ENCODE results near the gene PLXDC2.

PLXDC2 gene

GRCh38 chr10:19971343-19972052 lies 155.3 kb downstream of the PLXDC2 start:
- H3K4me2 ChIP-seq (ENCODE audit: insufficient read depth, low read length) = no peak overlapping the region
- TF ChIP-seq CTCF (IDR thresholded peaks at IDR 0.05; ENCODE audit: borderline replicate concordance, extremely low read depth, low read length, poor library complexity, severe bottlenecking) (no peak), EZH2 (IDR thresholded peaks at IDR 0.05; ENCODE audit: borderline replicate concordance, low read depth, low read length, severe bottlenecking) (no peak)
- no peak overlapping the region for H3K27ac ChIP-seq (ENCODE audit: low read length)
- H4K20me1 ChIP-seq (ENCODE audit: insufficient read depth, low read length) = no peaks in the 10 kb centered on the region
- H3K4me1 ChIP-seq (ENCODE audit: insufficient read depth, low read length) = no peaks in the 10 kb centered on the region
- no peak overlapping the region for H2AFZ ChIP-seq (ENCODE audit: low read depth, low read length)
- H3K4me3 ChIP-seq (ENCODE audit: low read depth in 1 of 2, low read length in 2 of 2) = no peak overlapping the region
- H3K9ac ChIP-seq (ENCODE audit: low read depth, low read length) = no peak overlapping the region
- DNase-seq (no peak), ATAC-seq (ENCODE audit: insufficient read depth, low read depth) (no peak)
- H3K79me2 ChIP-seq (ENCODE audit: insufficient read depth, low read length) = no peaks in the 10 kb centered on the region
- H3K36me3 ChIP-seq (ENCODE audit: insufficient read depth, low read length) = no peaks in the 10 kb centered on the region
- no peaks in the 10 kb centered on the region for H3K9me3 ChIP-seq (ENCODE audit: insufficient read depth, low read length, severe bottlenecking)
- no peaks in the 10 kb centered on the region for H3K27me3 ChIP-seq (ENCODE audit: insufficient read depth, low read length, poor library complexity)

DNA sequence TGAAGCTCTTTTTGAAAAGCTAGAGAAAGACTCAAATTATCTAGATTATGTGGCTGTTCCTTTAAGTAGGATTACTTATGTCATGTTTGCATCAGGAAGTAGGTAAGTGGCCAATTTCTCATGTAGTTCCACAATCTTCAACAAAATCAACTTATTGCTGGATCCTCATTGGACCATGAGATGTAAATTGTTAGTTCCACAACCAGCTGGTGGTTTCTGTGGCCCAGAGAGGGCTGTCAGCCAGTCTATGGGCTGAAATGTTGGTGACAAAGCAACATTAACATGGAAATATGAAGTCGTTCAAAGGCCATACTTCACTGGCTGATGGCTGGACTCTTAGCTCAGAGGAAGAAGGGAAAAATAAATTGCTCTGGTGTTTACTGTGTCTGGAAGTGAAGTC lies 157.9 kb downstream of the PLXDC2 start:
- ATAC-seq (ENCODE audit: insufficient read depth, low read depth) = no peak
- TF ChIP-seq EZH2 (IDR thresholded peaks at IDR 0.05; ENCODE audit: borderline replicate concordance, low read depth, low read length, severe bottlenecking) (no peak), CTCF (IDR thresholded peaks at IDR 0.05; ENCODE audit: borderline replicate concordance, extremely low read depth, low read length, poor library complexity, severe bottlenecking) (no peak)
- Histone ChIP-seq H3K4me3 (ENCODE audit: low read depth in 1 of 2, low read length in 2 of 2) (no peak overlapping the region), H3K4me1 (ENCODE audit: insufficient read depth, low read length) (no peaks in the 10 kb centered on the region), H4K20me1 (ENCODE audit: insufficient read depth, low read length) (no peaks in the 10 kb centered on the region), H3K36me3 (ENCODE audit: insufficient read depth, low read length) (no peaks in the 10 kb centered on the region), H3K27me3 (ENCODE audit: insufficient read depth, low read length, poor library complexity) (no peaks in the 10 kb centered on the region), H3K9ac (ENCODE audit: low read depth, low read length) (no peak overlapping the region), H3K9me3 (ENCODE audit: insufficient read depth, low read length, severe bottlenecking) (no peaks in the 10 kb centered on the region), H3K4me2 (ENCODE audit: insufficient read depth, low read length) (no peak overlapping the region), H2AFZ (ENCODE audit: low read depth, low read length) (no peak overlapping the region), H3K27ac (ENCODE audit: low read length) (no peak overlapping the region), H3K79me2 (ENCODE audit: insufficient read depth, low read length) (no peaks in the 10 kb centered on the region)
- DNase-seq = no peak

DNA sequence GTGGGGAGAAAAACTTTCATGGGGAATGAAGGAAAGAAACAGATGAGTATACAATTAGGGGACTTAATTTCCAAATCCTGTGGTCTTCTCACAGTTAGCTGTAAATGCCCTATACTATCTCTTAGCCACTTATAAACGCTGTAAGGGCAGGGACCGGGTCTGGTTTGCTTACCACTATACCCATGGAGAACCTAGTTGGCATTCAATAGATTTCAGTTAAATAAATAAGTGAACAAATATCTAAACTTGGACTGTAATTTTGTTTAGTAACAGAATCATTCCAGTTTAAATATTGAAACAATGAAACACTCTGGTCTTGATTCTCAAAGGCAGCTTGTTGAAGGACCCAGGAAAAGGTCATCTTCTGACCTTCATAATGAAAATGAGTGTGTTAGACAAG lies 158.3 kb downstream of the PLXDC2 start:
- TF ChIP-seq EZH2 (IDR thresholded peaks at IDR 0.05; ENCODE audit: borderline replicate concordance, low read depth, low read length, severe bottlenecking) = no peak
- TF ChIP-seq CTCF (IDR thresholded peaks at IDR 0.05; ENCODE audit: borderline replicate concordance, extremely low read depth, low read length, poor library complexity, severe bottlenecking) = no peak
- H3K79me2 ChIP-seq (ENCODE audit: insufficient read depth, low read length) = no peaks in the 10 kb centered on the region

More for the DNA sequence above, 158.3 kb downstream of the PLXDC2 start:
- H3K9ac ChIP-seq (ENCODE audit: low read depth, low read length) = no peak overlapping the region
- no peaks in the 10 kb centered on the region for H3K27me3 ChIP-seq (ENCODE audit: insufficient read depth, low read length, poor library complexity)
- no peak overlapping the region for H2AFZ ChIP-seq (ENCODE audit: low read depth, low read length)
- DNase-seq = no peak
- no peaks in the 10 kb centered on the region for H4K20me1 ChIP-seq (ENCODE audit: insufficient read depth, low read length)
- H3K4me1 ChIP-seq (ENCODE audit: insufficient read depth, low read length) = no peaks in the 10 kb centered on the region
- no peaks in the 10 kb centered on the region for H3K9me3 ChIP-seq (ENCODE audit: insufficient read depth, low read length, severe bottlenecking)
- no peak overlapping the region for H3K4me3 ChIP-seq (ENCODE audit: low read depth in 1 of 2, low read length in 2 of 2)
- no peak overlapping the region for H3K27ac ChIP-seq (ENCODE audit: low read length)
- no peaks in the 10 kb centered on the region for H3K36me3 ChIP-seq (ENCODE audit: insufficient read depth, low read length)
- ATAC-seq (ENCODE audit: insufficient read depth, low read depth) = no peak
- H3K4me2 ChIP-seq (ENCODE audit: insufficient read depth, low read length) = no peak overlapping the region

Data from DND-41 (cell line).